RWPE1 (cell line): ENCODE measurements around the gene SLC7A11.
"Not testable (repeated sequence)": the region's sequence is repeated elsewhere in the genome, so short reads cannot be mapped to it uniquely, and the experiment has no call there.

ENCODE experiments used
- CTCF ChIA-PET: fragments of 350-600 bp; sonication (Branson Sonifier 250); formaldehyde crosslinking; extraction: SDS; loops from one replicate; lab custom pipeline; 2021; lab: Yijun Ruan, JAX
- POLR2A ChIA-PET: fragments of 400-600 bp; formaldehyde crosslinking; extraction: SDS; loops from one replicate; lab custom pipeline; 2020; ENCODE audit warnings: antibody characterized with exemption; ENCODE audit not compliant: low non-redundant PET; lab: Yijun Ruan, JAX
- DNase-seq: peaks from one replicate; pipeline ENCODE4 v3.0.0; 2012; ENCODE audit warnings: low spot score
- H3K27ac ChIP-seq: fragments of 450-650 bp; 2 replicates; pipeline ENCODE4 v1.5.1; 2017
- CTCF ChIP-seq: fragments of 450-650 bp; conservative IDR thresholded peaks from 2 replicates; pipeline ENCODE4 v1.5.1; 2017; ENCODE audit warnings: low read depth, mild to moderate bottlenecking

Gene SLC7A11

GRCh38 chr4:138216272-138216867, 25.8 kb downstream of the SLC7A11 start:
- no peak overlapping the region for H3K27ac ChIP-seq
- no peak for DNase-seq
- POLR2A ChIA-PET, result no interaction called here
- TF ChIP-seq CTCF, result no peak
- CTCF ChIA-PET, result interaction anchor here (0.8 kb wide), 1 partner anchor 19 kb away, joined by 3 read pairs; no protein-coding TSS in a partner anchor

- H3K27ac ChIP-seq, CTCF ChIA-PET, DNase-seq, POLR2A ChIA-PET: not testable (repeated sequence)
These were observed 31.6 kb downstream of the SLC7A11 start for GRCh38 chr4:138210576-138210975.

GRCh38 chr4:138209094-138209493, 33.1 kb downstream of the SLC7A11 start:
- no peak for TF ChIP-seq CTCF

GRCh38 chr4:138205531-138206233, 36.5 kb downstream of the SLC7A11 start:
- ChIA-PET CTCF (no interaction called here), POLR2A (no interaction called here)
- H3K27ac ChIP-seq, result no peak overlapping the region
- DNase-seq, result no peak
- no peak for TF ChIP-seq CTCF

More at GRCh38 chr4:138209094-138209493, 33.1 kb downstream of the SLC7A11 start:
- ChIA-PET POLR2A (no interaction called here), CTCF (interaction anchor here (0.6 kb wide), 1 partner anchor 1878 kb away, joined by 7 read pairs; no protein-coding TSS in a partner anchor)
- peak; percentile 17 for DNase-seq
- no peak overlapping the region for H3K27ac ChIP-seq

GRCh38 chr4:138204507-138204906, 37.6 kb downstream of the SLC7A11 start:
- POLR2A ChIA-PET, result no interaction called here
- H3K27ac ChIP-seq, result no peak overlapping the region
- TF ChIP-seq CTCF, result no peak
- DNase-seq, result no peak
- CTCF ChIA-PET, result interaction anchor here (1.0 kb wide), 1 partner anchor 22 kb away, joined by 3 read pairs; no protein-coding TSS in a partner anchor

GRCh38 chr4:138202686-138203085, 39.5 kb downstream of the SLC7A11 start:
- ChIA-PET POLR2A (no interaction called here), CTCF (no interaction called here)
- TF ChIP-seq CTCF, result no peak
- DNase-seq, result no peak
- H3K27ac ChIP-seq, result no peak overlapping the region

- DNase-seq, result no peak
- no peak for TF ChIP-seq CTCF
- H3K27ac ChIP-seq, result no peak overlapping the region
- ChIA-PET CTCF (interaction anchor here (0.6 kb wide), 1 partner anchor 905 kb away, joined by 5 read pairs; no protein-coding TSS in a partner anchor), POLR2A (no interaction called here)
These were observed 41.9 kb downstream of the SLC7A11 start for GRCh38 chr4:138200236-138200590.
